ENCODE results near the gene KCNN3.

The KCNN3 gene

GRCh38 chr1:154810571-154810970, 59.5 kb downstream of the KCNN3 start:
- no peak for DNase-seq

GRCh38 chr1:154809436-154810413, 60.4 kb downstream of the KCNN3 start:
- DNase-seq = no peak

- no peak for DNase-seq
Measured at GRCh38 chr1:154808909-154809262, 61.2 kb downstream of the KCNN3 start.

GRCh38 chr1:154808261-154808908, 61.7 kb downstream of the KCNN3 start:
- DNase-seq = no peak

GRCh38 chr1:154807048-154807591, 63.0 kb downstream of the KCNN3 start:
- DNase-seq = no peak

GRCh38 chr1:154806333-154806732, 63.7 kb downstream of the KCNN3 start:
- no peak for DNase-seq

- DNase-seq = no peak
Measured at GRCh38 chr1:154802982-154803920, 66.8 kb downstream of the KCNN3 start.

GRCh38 chr1:154802336-154802969, 67.6 kb downstream of the KCNN3 start:
- DNase-seq = no peak

- DNase-seq = no peak
Measured at GRCh38 chr1:154801234-154802011, 68.7 kb downstream of the KCNN3 start.

- no peak for DNase-seq
Measured at GRCh38 chr1:154799188-154799587, 70.9 kb downstream of the KCNN3 start.

GRCh38 chr1:154798645-154799044, 71.4 kb downstream of the KCNN3 start:
- DNase-seq = no peak

- no peak for DNase-seq
Measured at GRCh38 chr1:154797175-154797574, 72.9 kb downstream of the KCNN3 start.

- DNase-seq = no peak
Measured at GRCh38 chr1:154796303-154796892, 73.7 kb downstream of the KCNN3 start.

GRCh38 chr1:154794608-154795007, 75.5 kb downstream of the KCNN3 start:
- no peak for DNase-seq

GRCh38 chr1:154793685-154794084, 76.4 kb downstream of the KCNN3 start:
- no peak for DNase-seq

- DNase-seq = no peak
Measured at GRCh38 chr1:154792899-154793298, 77.2 kb downstream of the KCNN3 start.

- peak; percentile 84 to 85 for DNase-seq
Measured at GRCh38 chr1:154791292-154792166, 78.6 kb downstream of the KCNN3 start.

- no peak for DNase-seq
Measured at GRCh38 chr1:154788886-154789285, 81.2 kb downstream of the KCNN3 start.

GRCh38 chr1:154788110-154788870, 81.8 kb downstream of the KCNN3 start:
- DNase-seq = no peak
